HG03175 (cell line): ENCODE data around the gene NXPH1.

Source experiments
- ATAC-seq: cut with Tn5 transposase; IDR thresholded peaks from one replicate; pipeline ENCODE4 v1.9.1; 2021; ENCODE audit warnings: mild to moderate bottlenecking, moderate library complexity; ENCODE audit not compliant: unreplicated experiment

The NXPH1 gene

GRCh38 chr7:8585591-8585990 is 152.2 kb downstream of the NXPH1 start:
- no peak for ATAC-seq

GRCh38 chr7:8590225-8590624 is 156.8 kb downstream of the NXPH1 start:
- no peak for ATAC-seq

- ATAC-seq: no peak
Observed at GRCh38 chr7:8590791-8591190, 157.4 kb downstream of the NXPH1 start.

- no peak for ATAC-seq
Observed at GRCh38 chr7:8591289-8591688, 157.9 kb downstream of the NXPH1 start.

GRCh38 chr7:8592167-8592566 is 158.8 kb downstream of the NXPH1 start:
- ATAC-seq: no peak

GRCh38 chr7:8594115-8594514 is 160.7 kb downstream of the NXPH1 start:
- no peak for ATAC-seq

- ATAC-seq: no peak
Observed at GRCh38 chr7:8597565-8597964, 164.2 kb downstream of the NXPH1 start.

GRCh38 chr7:8601121-8601520 is 167.7 kb downstream of the NXPH1 start:
- ATAC-seq: no peak

- no peak for ATAC-seq
Observed at GRCh38 chr7:8605221-8605620, 171.8 kb downstream of the NXPH1 start.

GRCh38 chr7:8612584-8612983 is 179.2 kb downstream of the NXPH1 start:
- no peak for ATAC-seq

GRCh38 chr7:8613191-8613590 is 179.8 kb downstream of the NXPH1 start:
- no peak for ATAC-seq

- no peak for ATAC-seq
Observed at GRCh38 chr7:8615019-8615418, 181.6 kb downstream of the NXPH1 start.

- ATAC-seq: no peak
Observed at GRCh38 chr7:8618441-8619070, 185.1 kb downstream of the NXPH1 start.

- no peak for ATAC-seq
Observed at GRCh38 chr7:8620169-8620568, 186.8 kb downstream of the NXPH1 start.

GRCh38 chr7:8625612-8626011 is 192.2 kb downstream of the NXPH1 start:
- no peak for ATAC-seq

GRCh38 chr7:8627325-8627724 is 193.9 kb downstream of the NXPH1 start:
- no peak for ATAC-seq

- no peak for ATAC-seq
Observed at GRCh38 chr7:8628656-8629055, 195.2 kb downstream of the NXPH1 start.

- ATAC-seq: no peak
Observed at GRCh38 chr7:8629504-8629903, 196.1 kb downstream of the NXPH1 start.

GRCh38 chr7:8637322-8637721 is 203.9 kb downstream of the NXPH1 start:
- ATAC-seq: no peak

GRCh38 chr7:8638076-8638475 is 204.7 kb downstream of the NXPH1 start:
- ATAC-seq: no peak

- no peak for ATAC-seq
Observed at GRCh38 chr7:8639668-8640067, 206.3 kb downstream of the NXPH1 start.

GRCh38 chr7:8640671-8641070 is 207.3 kb downstream of the NXPH1 start:
- no peak for ATAC-seq
